Coronary artery (tissue), 2 donors: ENCODE measurements around the gene MSGN1.

Source experiments
- DNase-seq: peaks from one replicate; pipeline ENCODE4 v3.0.0-alpha.2; 2017; ENCODE audit warnings: low spot score
- H3K27ac ChIP-seq, 2 donors: fragments of 200-600 bp; sonication (generic); one replicate each; pipeline ENCODE4 v1.5.1; 2016 to 2019
- H3K4me3 ChIP-seq: fragments of 200-600 bp; sonication (generic); 2 replicates; pipeline ENCODE4 v1.5.1; 2016; ENCODE audit warnings: mild to moderate bottlenecking, moderate library complexity
- CTCF ChIP-seq: fragments of 200-600 bp; sonication (generic); IDR thresholded peaks from one replicate; pipeline ENCODE4 v1.5.1; 2019; ENCODE audit warnings: antibody characterized with exemption

Gene MSGN1

GRCh38 chr2:17863539-17863938 is 47.3 kb downstream of the MSGN1 start:
- no peak for TF ChIP-seq CTCF
- DNase-seq, result no peak
- no peak overlapping the region for H3K4me3 ChIP-seq
- no peak overlapping the region for H3K27ac ChIP-seq

GRCh38 chr2:17864676-17865075 is 48.4 kb downstream of the MSGN1 start:
- no peak overlapping the region for H3K27ac ChIP-seq
- TF ChIP-seq CTCF, result no peak
- DNase-seq, result no peak
- no peak overlapping the region for H3K4me3 ChIP-seq

- no peak overlapping the region for H3K4me3 ChIP-seq
- no peak overlapping the region for H3K27ac ChIP-seq
- DNase-seq, result no peak
- TF ChIP-seq CTCF, result no peak
Observed at GRCh38 chr2:17867133-17867532, 50.9 kb downstream of the MSGN1 start.
